Stimulated activated naive CD4-positive, alpha-beta T cell (primary cell): ENCODE data around the gene RNGTT.

ENCODE experiments used
- DNase-seq, 6 experiments: peaks; one replicate each; lab custom pipeline; 2025; lab: John Stamatoyannopoulos, UW

The RNGTT gene

DNA sequence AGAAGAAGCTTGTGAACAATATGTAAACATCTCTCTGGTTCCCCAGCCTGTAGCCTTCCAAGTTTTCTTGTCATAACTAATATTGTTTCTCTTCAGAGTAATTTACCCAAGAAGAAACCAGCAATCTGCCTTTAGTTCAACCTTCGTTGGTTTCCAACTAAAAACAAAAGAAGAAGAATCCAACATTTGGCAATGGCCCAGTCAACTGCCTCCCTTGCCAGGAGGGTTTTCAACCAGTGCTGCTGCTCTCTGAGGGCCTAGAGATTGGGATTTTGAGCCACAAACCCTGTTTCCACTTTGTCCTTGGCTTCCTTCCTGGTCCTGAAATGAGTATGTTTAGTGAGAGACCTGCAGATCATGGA, 401.5 kb downstream of the RNGTT start:
- DNase-seq, result no peak

DNA sequence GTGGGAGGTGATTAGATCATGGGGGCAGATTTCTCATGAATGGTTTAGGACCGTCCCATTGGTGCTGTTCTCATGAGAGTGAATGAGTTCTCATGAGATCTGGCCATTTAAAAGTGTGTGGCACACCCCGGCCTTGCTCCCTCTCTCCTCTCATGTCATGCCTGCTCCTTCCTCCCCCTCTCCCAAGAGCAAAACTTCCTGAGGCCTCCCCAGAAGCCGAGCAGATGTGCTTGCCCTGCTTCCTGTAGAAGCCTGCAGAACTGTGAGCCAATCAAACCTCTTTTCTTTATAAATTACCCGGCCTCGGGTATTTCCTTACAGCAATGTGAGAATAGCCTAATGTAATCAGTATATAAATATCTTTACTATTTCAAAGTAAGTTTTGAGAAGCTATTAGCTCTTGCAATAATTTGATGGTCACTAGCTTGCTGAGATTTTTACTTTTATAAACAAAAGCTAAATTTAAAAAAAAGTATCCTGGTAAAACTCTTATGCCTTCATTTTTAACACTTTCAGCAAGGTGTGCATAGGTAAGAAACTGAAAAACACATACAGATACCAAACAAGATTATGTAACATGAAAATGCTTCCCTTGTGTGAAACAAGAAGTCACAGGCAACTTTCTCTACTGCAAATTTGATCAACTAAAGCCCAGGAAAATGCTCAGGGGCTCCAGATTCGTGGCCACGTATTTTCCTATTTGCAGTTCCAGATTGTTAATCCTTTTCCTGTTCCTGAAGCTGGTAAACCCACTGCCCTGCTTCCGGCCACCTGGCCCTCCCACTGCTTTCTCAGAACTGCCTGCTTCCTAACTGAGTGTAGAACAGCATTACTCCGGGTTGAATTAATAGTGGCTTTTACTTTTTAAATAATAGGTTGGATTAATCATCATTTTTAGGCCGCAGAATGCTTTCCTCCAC, 402.1 kb downstream of the RNGTT start:
- DNase-seq, result no peak
